Liver (tissue), 9 donors: ENCODE measurements around the gene ZNF358. TPM values are rescaled to one million over a fixed set of nuclear protein-coding genes. Genes with fewer than 3 reads are reported as not detected.

Source experiments
- DNase-seq: peaks from one replicate; pipeline ENCODE4 v3.0.0-alpha.2; 2017; ENCODE audit warnings: low spot score
- H3K27ac ChIP-seq, 2 donors: one replicate each; pipeline ENCODE4 v1.7.0; 2013; ENCODE audit warnings: inconsistent platforms in 2 of 2, low read length in 2 of 2, control low read depth in 1 of 2, low read depth in 1 of 2, mild to moderate bottlenecking in 1 of 2
- H3K27me3 ChIP-seq, 4 donors: one replicate each; pipeline versions ENCODE4 v1.6.1 to v1.7.0; 2013; ENCODE audit warnings: low read length in 3 of 4, inconsistent platforms in 1 of 4, mild to moderate bottlenecking in 1 of 4, moderate library complexity in 1 of 4; ENCODE audit not compliant: control insufficient read depth in 4 of 4, insufficient read depth in 4 of 4
- H3K36me3 ChIP-seq, 4 donors: one replicate each; pipeline versions ENCODE4 v1.6.1 to v1.7.0; 2013; ENCODE audit warnings: low read length in 3 of 4, mild to moderate bottlenecking in 3 of 4, low read depth in 1 of 4, moderate library complexity in 1 of 4; ENCODE audit not compliant: control insufficient read depth in 4 of 4, insufficient read depth in 3 of 4
- H3K4me1 ChIP-seq, 4 donors: one replicate each; pipeline versions ENCODE4 v1.6.1 to v1.7.0; 2013; ENCODE audit warnings: low read length in 3 of 4, mild to moderate bottlenecking in 3 of 4, moderate library complexity in 1 of 4; ENCODE audit not compliant: control insufficient read depth in 4 of 4, insufficient read depth in 4 of 4
- H3K4me3 ChIP-seq, 3 donors: one replicate each; pipeline versions ENCODE4 v1.6.1 to v1.7.0; 2013; ENCODE audit warnings: low read length in 3 of 3, control low read depth in 1 of 3, low read depth in 1 of 3, mild to moderate bottlenecking in 1 of 3
- H3K9ac ChIP-seq, 2 donors: one replicate each; pipeline ENCODE4 v1.7.0; 2013; ENCODE audit warnings: low read length in 2 of 2, mild to moderate bottlenecking in 2 of 2, moderate library complexity in 2 of 2, control low read depth in 1 of 2, low read depth in 1 of 2
- H3K9me3 ChIP-seq, 4 donors: one replicate each; pipeline versions ENCODE4 v1.6.1 to v1.7.0; 2013; ENCODE audit warnings: low read length in 3 of 4; ENCODE audit not compliant: control insufficient read depth in 4 of 4
- ATF3 ChIP-seq: IDR thresholded peaks from 2 replicates; pipeline ENCODE4 v1.6.1; 2016; ENCODE audit warnings: antibody characterized with exemption
- FOXA2 ChIP-seq: IDR thresholded peaks from 2 replicates; pipeline ENCODE4 v1.6.1; 2016; ENCODE audit warnings: antibody characterized with exemption
- GABPA ChIP-seq, 2 donors: IDR thresholded peaks in 1 of 2; conservative IDR thresholded peaks in 1 of 2; 2 replicates each; pipeline ENCODE4 v1.6.1; 2016; ENCODE audit warnings: antibody characterized with exemption in 2 of 2, mild to moderate bottlenecking in 1 of 2, moderate library complexity in 1 of 2
- HNF4A ChIP-seq, 2 donors: conservative IDR thresholded peaks; 2 replicates each; pipeline ENCODE4 v1.6.1; 2016; ENCODE audit warnings: antibody characterized with exemption in 2 of 2, mild to moderate bottlenecking in 2 of 2
- HNF4G ChIP-seq: IDR thresholded peaks from 2 replicates; pipeline ENCODE4 v1.6.1; 2016; ENCODE audit warnings: antibody characterized with exemption
- JUND ChIP-seq, 2 donors: IDR thresholded peaks; 2 replicates each; pipeline ENCODE4 v1.6.1; 2016; ENCODE audit warnings: antibody characterized with exemption in 2 of 2
- MAX ChIP-seq: IDR thresholded peaks from 2 replicates; pipeline ENCODE4 v1.6.1; 2016; ENCODE audit warnings: antibody characterized with exemption
- NR2F2 ChIP-seq: IDR thresholded peaks from 2 replicates; pipeline ENCODE4 v1.6.1; 2016; ENCODE audit warnings: antibody characterized with exemption
- RAD21 ChIP-seq, 2 donors: IDR thresholded peaks; 2 replicates each; pipeline ENCODE4 v1.6.1; 2016; ENCODE audit warnings: antibody characterized with exemption in 2 of 2, mild to moderate bottlenecking in 2 of 2
- REST ChIP-seq: IDR thresholded peaks from 2 replicates; pipeline ENCODE4 v1.6.1; 2016; ENCODE audit warnings: antibody characterized with exemption, mild to moderate bottlenecking
- RXRA ChIP-seq, 2 donors: IDR thresholded peaks; 2 replicates each; pipeline ENCODE4 v1.6.1; 2017 to 2018; ENCODE audit warnings: antibody characterized with exemption in 2 of 2, mild to moderate bottlenecking in 1 of 2
- SP1 ChIP-seq: IDR thresholded peaks from 2 replicates; pipeline ENCODE4 v1.6.1; 2018; ENCODE audit warnings: antibody characterized with exemption, mild to moderate bottlenecking
- TAF1 ChIP-seq: conservative IDR thresholded peaks from 2 replicates; pipeline ENCODE4 v1.6.1; 2016; ENCODE audit warnings: antibody characterized with exemption, mild to moderate bottlenecking
- YY1 ChIP-seq: IDR thresholded peaks from 2 replicates; pipeline ENCODE4 v1.6.1; 2016; ENCODE audit warnings: antibody characterized with exemption, mild to moderate bottlenecking
- ZBTB33 ChIP-seq: IDR thresholded peaks from 2 replicates; pipeline ENCODE4 v1.6.1; 2016; ENCODE audit warnings: antibody characterized with exemption
- WGBS: extraction: QIAGEN DNeasy Blood & Tissue Kit; methylation state at CpG from one replicate; pipeline ENCODE4 v1.1.7; 2013; 5-methylcytosine and 5-hydroxymethylcytosine counted together
- polyA plus RNA-seq, 2 donors: library from polyadenylated mRNA; stranded (reverse) in 1 of 2; unstranded in 1 of 2; fragments of 200-250 nt in 1 of 2; fragments of >200 nt in 1 of 2; fragmentation: Nextera tagmentation in 1 of 2; extraction: Ambion mirVana in 1 of 2; gene quantifications; one replicate each; pipeline versions ENCODE4 v1.2.1 to v1.2.3, GENCODE V29; 2013 to 2015
- total RNA-seq, 2 donors: library from RNA; depleted of rRNA; stranded (reverse); fragments of >200 nt; gene quantifications; one replicate each; pipeline ENCODE4 v1.2.3, GENCODE V29; 2014
- donor health status: healthy.
- donor health status: healthy.
- donor health status: healthy.
- donor health status: healthy.
- donor health status: healthy.

The ZNF358 gene
- total and polyA plus RNA-seq, 4 donors = 5.7 to 18.2 (median 12.5) TPM

- Histone ChIP-seq H3K36me3 (peaks cover 14 to 54% (median 19%) of the 10 kb centered on the region in 4 donors), H3K9me3 (no peaks in the 10 kb centered on the region), H3K4me3 (no peak overlapping the region), H3K27me3 (no peaks in the 10 kb centered on the region), H3K9ac (no peak overlapping the region), H3K4me1 (no peaks in the 10 kb centered on the region), H3K27ac (no peak overlapping the region)
- TF ChIP-seq GABPA (IDR thresholded peaks at IDR 0.05 in 1 of 2, conservative IDR thresholded peaks at IDR 0.05 in 1 of 2) (no peak), MAX (no peak), JUND (IDR thresholded peaks at IDR 0.05) (no peak), HNF4G (no peak), NR2F2 (no peak), RXRA (IDR thresholded peaks at IDR 0.05) (no peak), HNF4A (conservative IDR thresholded peaks at IDR 0.05) (no peak), REST (no peak)
- no peak for DNase-seq
- WGBS = 97% methylated on average over 86 of the region's 86 CpGs
Measured at GRCh38 chr19:7467009-7467989, 48.6 kb upstream of the ZNF358 start.

GRCh38 chr19:7468840-7469239 is 47.1 kb upstream of the ZNF358 start:
- Histone ChIP-seq H3K4me1 (no peaks in the 10 kb centered on the region), H3K27me3 (no peaks in the 10 kb centered on the region), H3K27ac (no peak overlapping the region), H3K4me3 (no peak overlapping the region), H3K36me3 (peaks cover 9 to 43% (median 18%) of the 10 kb centered on the region in 4 donors), H3K9ac (no peak overlapping the region), H3K9me3 (no peaks in the 10 kb centered on the region)
- WGBS = 95% methylated on average over 24 of the region's 24 CpGs
- no peak for TF ChIP-seq ZBTB33
- TF ChIP-seq RAD21 (IDR thresholded peaks at IDR 0.05) = no peak
- TF ChIP-seq SP1 = no peak
- TF ChIP-seq FOXA2 = no peak
- TF ChIP-seq GABPA (IDR thresholded peaks at IDR 0.05 in 1 of 2, conservative IDR thresholded peaks at IDR 0.05 in 1 of 2) = no peak
- no peak for TF ChIP-seq YY1
- TF ChIP-seq NR2F2 = no peak
- no peak for TF ChIP-seq JUND (IDR thresholded peaks at IDR 0.05)
- TF ChIP-seq HNF4A (conservative IDR thresholded peaks at IDR 0.05) = no peak
- no peak for TF ChIP-seq ATF3
- no peak for TF ChIP-seq REST
- no peak for TF ChIP-seq MAX
- no peak for TF ChIP-seq TAF1
- no peak for DNase-seq
